ENCODE results near the gene GRB14.
A peak's percentile ranks its signal among the peaks of the same experiment; 100 is the strongest.
"Not testable (repeated sequence)": the region's sequence is repeated elsewhere in the genome, so short reads cannot be mapped to it uniquely, and the experiment has no call there.

GRB14 gene

GRCh38 chr2:164495491-164496223 is 125.6 kb downstream of the GRB14 start:
- peak; percentile 45 for TF ChIP-seq CTCF (IDR thresholded peaks at IDR 0.05; ENCODE audit: insufficient read depth, low read length, missing control alignments)
- no peak for DNase-seq (ENCODE audit: low read depth, low spot score)
- POLR2A ChIA-PET = no interaction called here
- no peak overlapping the region for H3K4me3 ChIP-seq (ENCODE audit: low read depth, low read length)
- CTCF ChIA-PET = interaction anchor here (1.0 to 3.5 kb wide), 6 partner anchors 10 to 1312 kb away, joined by 3 to 14 read pairs (median 5); no protein-coding TSS in a partner anchor

- TF ChIP-seq CTCF (IDR thresholded peaks at IDR 0.05; ENCODE audit: insufficient read depth, low read length, missing control alignments) = no peak
- CTCF ChIA-PET = interaction anchor here (3.0 kb wide), 1 partner anchor 11 kb away, joined by 14 read pairs; no protein-coding TSS in a partner anchor
- POLR2A ChIA-PET = no interaction called here
Observed at GRCh38 chr2:164485541-164485940, 135.7 kb downstream of the GRB14 start.

GRCh38 chr2:164479460-164479859 is 141.8 kb downstream of the GRB14 start:
- CTCF ChIA-PET = interaction anchor here (0.7 to 3.1 kb wide), 11 partner anchors 9 to 1588 kb away, joined by 3 to 19 read pairs (median 3); no protein-coding TSS in a partner anchor
- DNase-seq (ENCODE audit: low read depth, low spot score) = no peak
- H3K4me3 ChIP-seq (ENCODE audit: low read depth, low read length) = no peak overlapping the region
- POLR2A ChIA-PET = no interaction called here
- peak; percentile 49 for TF ChIP-seq CTCF (IDR thresholded peaks at IDR 0.05; ENCODE audit: insufficient read depth, low read length, missing control alignments)

More at GRCh38 chr2:164485541-164485940, 135.7 kb downstream of the GRB14 start:
- no peak for DNase-seq (ENCODE audit: low read depth, low spot score)
- no peak overlapping the region for H3K4me3 ChIP-seq (ENCODE audit: low read depth, low read length)

- no peak for TF ChIP-seq CTCF (IDR thresholded peaks at IDR 0.05; ENCODE audit: insufficient read depth, low read length, missing control alignments)
- ChIA-PET POLR2A (no interaction called here), CTCF (interaction anchor here (1.0 to 1.3 kb wide), 5 partner anchors 8 to 1309 kb away, joined by 3 to 6 read pairs (median 4); no protein-coding TSS in a partner anchor)
- no peak for DNase-seq (ENCODE audit: low read depth, low spot score)
- no peak overlapping the region for H3K4me3 ChIP-seq (ENCODE audit: low read depth, low read length)
Observed at GRCh38 chr2:164478205-164478604, 143.1 kb downstream of the GRB14 start.

GRCh38 chr2:164474873-164475272 is 146.4 kb downstream of the GRB14 start:
- no peak for DNase-seq (ENCODE audit: low read depth, low spot score)
- ChIA-PET CTCF (no interaction called here), POLR2A (no interaction called here)
- TF ChIP-seq CTCF (IDR thresholded peaks at IDR 0.05; ENCODE audit: insufficient read depth, low read length, missing control alignments) = no peak
- H3K4me3 ChIP-seq (ENCODE audit: low read depth, low read length) = no peak overlapping the region

- no peak for TF ChIP-seq CTCF (IDR thresholded peaks at IDR 0.05; ENCODE audit: insufficient read depth, low read length, missing control alignments)
- POLR2A ChIA-PET = no interaction called here
- no peak overlapping the region for H3K4me3 ChIP-seq (ENCODE audit: low read depth, low read length)
- CTCF ChIA-PET = interaction anchor here (1.4 kb wide), 1 partner anchor 1290 kb away, joined by 3 read pairs; no protein-coding TSS in a partner anchor
- DNase-seq (ENCODE audit: low read depth, low spot score) = no peak
Observed at GRCh38 chr2:164473021-164473420, 148.3 kb downstream of the GRB14 start.

- H3K4me3 ChIP-seq (ENCODE audit: low read depth, low read length); POLR2A ChIA-PET; DNase-seq (ENCODE audit: low read depth, low spot score); CTCF ChIA-PET: not testable (repeated sequence)
Observed at GRCh38 chr2:164465047-164465446, 156.2 kb downstream of the GRB14 start.
